Stimulated activated CD8-positive, alpha-beta memory T cell treated with anti-CD3 and anti-CD28 coated beads, Interleukin-7, amount 100 ng/mL, for 24 hours (primary cell): ENCODE results near the gene CNR1.
"Not testable (repeated sequence)": the region's sequence is repeated elsewhere in the genome, so short reads cannot be mapped to it uniquely, and the experiment has no call there.

Source experiments
- DNase-seq: peaks from one replicate; pipeline ENCODE4 v3.0.0-alpha.2; 2020; ENCODE audit warnings: low read depth

Gene CNR1

GRCh38 chr6:88165844-88166492, at the start of gene CNR1:
Gene CNR1, minus strand, starts transcription at chr6:88166347. Its CDS starts 21,073 bp downstream, at chr6:88145274.
- no peak for DNase-seq

DNA sequence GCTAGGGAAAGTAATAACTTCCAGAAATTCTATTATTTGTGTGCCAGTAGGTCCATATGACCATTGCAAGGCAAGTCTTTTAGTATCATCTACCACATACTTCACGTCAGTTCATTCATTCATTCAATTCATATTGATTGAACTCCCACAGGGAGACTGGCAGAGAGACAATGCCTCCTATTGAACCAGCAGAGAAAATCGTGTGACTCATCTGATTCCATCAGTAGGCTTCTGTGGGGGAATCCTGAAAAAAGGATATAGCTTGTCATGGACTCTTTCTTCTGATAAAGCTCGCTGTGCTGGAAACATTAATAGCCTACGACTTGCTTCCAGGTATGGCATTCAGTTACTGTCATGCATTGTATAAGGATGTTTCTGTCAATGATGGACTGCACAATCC, 45.3 kb upstream of the CNR1 start:
- no peak for DNase-seq

DNA sequence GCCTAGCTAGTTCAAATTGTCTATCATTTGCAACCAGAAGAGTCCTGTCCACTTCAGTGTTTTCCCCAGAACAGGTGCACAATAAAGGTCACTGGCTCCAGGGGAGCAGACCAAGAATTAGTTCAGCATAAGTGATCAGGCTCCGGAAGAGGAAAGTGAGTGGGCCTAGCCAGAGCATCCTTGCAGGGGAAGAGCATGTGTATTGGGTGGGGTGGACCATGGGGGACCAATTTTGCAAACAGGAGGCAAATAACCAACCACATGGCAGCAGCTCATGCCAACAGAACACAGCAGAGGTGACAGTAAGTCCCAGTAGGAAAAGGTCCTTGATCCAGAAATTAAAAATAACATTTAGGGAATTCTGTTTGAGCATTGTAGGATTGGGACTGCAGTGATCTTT, 43.2 kb upstream of the CNR1 start:
- DNase-seq: no peak

DNA sequence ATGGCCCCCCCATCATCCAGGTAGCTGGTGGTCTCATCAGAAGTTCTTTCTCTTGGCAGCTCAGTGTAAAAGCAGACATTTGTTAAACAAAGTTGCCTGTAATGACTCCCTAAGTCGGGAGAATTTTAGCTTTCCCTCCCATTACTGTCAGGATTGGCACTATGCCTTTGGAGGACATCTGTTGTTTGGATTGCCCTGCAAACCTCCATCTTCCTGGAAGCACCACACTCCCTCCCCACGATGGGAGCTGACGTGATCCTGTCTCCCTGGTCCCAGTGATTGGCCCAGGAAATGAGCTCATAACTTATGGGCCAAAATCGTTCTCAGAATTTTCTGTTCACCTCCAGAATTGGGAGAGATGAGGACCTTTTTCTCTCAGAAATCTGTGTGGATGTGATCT, 42.6 kb upstream of the CNR1 start:
- no peak for DNase-seq

DNA sequence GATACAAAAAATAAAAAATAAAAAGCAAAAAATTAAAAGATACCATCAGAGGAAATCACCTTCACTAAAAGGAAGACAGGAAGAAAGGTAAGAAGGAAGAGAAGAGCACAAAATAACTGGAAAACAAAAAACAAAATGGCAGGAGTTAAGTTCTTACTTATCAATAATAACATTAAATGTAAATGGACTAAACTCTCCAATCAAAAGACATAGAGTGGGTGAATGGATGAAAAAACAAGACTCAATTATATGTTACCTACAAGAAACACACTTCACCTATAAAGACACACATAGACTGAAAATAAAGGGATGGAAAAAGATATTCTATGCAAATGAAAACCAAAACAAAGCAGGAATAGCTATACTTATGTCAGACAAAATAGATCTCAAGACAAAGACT, 35.6 kb upstream of the CNR1 start:
- not testable (repeated sequence) for DNase-seq

DNA sequence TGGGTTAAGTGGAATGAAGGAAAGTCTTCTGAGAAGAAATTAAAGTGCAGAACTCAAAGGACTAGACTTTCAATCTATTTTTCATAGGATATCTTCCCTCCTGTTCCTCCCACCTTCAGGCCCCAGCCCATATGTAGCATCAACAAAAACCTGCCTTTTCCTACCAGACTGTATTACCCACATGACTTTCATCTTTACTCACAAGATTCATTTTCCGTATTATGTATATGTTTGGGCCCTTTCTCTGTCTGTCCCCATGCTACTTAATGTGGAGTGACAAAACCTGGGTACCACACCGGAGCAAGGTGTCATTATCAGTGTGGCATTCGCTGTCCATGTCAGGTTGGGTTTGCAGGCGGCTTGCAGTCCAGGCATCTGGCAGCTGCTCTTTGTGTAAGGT, 18.8 kb upstream of the CNR1 start:
- no peak for DNase-seq

DNA sequence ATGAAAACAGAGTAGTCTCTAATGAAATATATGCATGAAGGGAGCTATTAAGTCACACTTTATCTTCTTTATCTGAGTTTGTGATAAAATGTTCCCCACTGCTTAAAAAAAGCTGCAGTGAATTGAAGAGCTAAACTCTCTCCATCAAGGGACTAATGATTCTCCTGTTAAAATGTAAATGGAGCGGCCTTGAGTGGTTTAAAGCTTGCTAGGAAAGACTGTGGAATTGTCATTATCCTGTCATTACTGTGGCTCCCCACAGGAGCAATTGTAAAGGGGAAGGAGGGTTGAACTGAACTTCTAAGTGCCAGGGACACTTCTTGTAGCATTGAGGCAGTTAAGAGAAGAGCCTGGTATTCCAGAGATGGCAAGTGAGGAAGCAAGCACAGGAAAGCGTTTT, 17.3 kb upstream of the CNR1 start:
- no peak for DNase-seq

- DNase-seq: no peak
Observed at GRCh38 chr6:88179692-88180091, 13.5 kb upstream of the CNR1 start.

GRCh38 chr6:88177961-88178464, 11.9 kb upstream of the CNR1 start:
- DNase-seq: no peak

- DNase-seq: no peak
Observed at GRCh38 chr6:88174906-88175305, 8.8 kb upstream of the CNR1 start.

DNA sequence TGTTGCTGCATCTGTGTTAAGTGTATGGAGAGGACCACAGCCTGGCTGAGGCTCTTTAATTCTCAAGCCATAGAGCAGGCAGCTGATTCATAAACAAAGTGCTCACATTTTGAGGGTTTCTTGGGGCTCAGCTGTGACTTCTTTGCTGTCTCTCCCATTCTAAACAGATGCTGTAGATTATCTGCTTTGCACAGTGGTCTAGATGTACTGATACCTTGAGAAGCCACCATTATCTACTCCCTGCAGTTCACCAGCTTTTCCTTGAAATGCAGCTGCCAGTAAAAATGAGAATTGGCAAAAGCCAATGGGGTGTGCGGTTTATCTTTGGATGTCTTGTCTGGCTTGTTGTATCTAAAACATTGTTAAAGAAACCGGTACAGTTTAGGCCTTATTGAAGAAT, 5.2 kb upstream of the CNR1 start:
- DNase-seq: no peak

- DNase-seq: no peak
Observed at GRCh38 chr6:88168362-88168761, 2.2 kb upstream of the CNR1 start.

- no peak for DNase-seq
Observed at GRCh38 chr6:88167352-88167937, 1.3 kb upstream of the CNR1 start.

DNA sequence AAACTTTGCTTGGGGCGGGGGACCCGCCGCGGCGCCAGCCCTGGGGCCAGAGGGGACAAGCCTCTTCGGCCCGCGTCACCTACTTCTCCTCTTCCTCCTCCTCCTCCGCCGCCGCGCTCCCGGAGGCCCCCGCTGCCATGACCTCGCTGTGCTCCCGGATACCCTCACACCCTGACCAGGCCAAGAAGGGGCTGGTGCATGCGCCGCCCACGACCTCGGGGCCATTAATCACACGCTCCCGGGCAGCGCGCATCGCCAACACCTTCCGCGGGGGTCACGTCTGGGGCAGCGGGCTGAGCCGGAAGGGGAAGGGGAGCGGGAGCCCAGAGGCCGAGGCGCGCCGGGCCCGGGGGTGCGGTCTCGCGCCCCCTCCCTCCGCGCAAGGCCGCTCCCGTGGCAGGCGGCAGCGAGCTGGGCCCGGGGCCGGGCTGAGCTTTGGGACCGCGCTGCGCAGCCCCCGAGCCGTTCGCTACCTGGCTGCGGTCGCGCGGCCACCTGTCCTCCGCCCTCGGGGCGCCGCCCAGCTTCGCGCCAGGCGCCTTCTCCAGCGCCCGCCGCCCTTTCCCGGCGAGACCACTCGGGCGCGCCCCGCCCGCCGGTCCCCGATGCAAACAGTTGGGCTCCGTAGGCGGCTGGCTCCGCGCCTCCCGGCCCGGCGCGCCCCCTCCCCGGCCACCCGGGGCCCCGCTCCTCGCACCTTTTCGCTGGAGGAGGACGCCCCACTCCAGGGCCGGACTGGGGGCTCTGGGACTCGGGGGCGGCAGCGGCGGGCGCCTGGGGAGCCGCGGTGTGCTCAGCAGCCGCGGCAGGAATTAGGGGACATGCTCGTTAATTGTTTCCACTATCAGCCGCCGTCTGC, 575 bp upstream of the CNR1 start:
- no peak for DNase-seq

GRCh38 chr6:88165087-88165843, 882 bp downstream of the CNR1 start:
- DNase-seq: no peak

GRCh38 chr6:88164061-88164460, 2.1 kb downstream of the CNR1 start:
- DNase-seq: no peak

DNA sequence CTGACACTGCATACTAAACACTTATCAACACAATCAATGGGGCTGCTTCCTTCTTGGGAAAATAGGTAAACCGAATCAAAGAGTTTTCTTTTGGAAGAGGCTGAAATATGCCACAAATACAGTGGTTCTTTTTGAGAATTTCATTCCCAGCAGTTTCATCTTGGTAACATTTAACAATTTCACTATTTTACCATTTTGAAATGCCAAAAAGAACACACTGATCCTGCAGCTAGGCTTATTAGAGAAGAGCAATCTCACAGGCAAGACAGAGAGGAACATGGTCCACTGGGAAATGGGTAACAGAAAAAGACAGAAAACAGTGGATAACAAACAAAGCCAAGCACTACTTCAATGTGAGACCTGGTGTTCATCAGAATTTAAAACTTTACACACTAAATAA, 2.5 kb downstream of the CNR1 start:
- no peak for DNase-seq

DNA sequence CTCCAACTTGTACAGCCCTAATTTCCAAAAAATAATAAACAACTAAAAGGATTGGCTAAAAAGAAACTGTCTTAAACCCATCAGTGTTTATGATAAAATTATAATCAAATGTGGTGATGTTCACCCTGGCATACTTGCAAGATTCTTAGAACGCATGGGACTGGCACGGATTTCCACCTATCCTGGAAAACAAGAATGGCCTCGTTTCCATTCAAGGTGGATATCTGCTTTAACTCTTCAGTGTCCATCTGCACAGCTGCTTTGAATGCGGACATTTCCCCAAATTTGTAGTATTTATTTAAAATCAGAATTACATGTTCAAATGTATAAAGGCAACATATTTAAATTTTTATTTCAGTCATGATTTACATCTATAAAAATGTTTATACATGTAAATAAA, 4.2 kb downstream of the CNR1 start:
- DNase-seq: no peak

GRCh38 chr6:88157106-88157505, 9.0 kb downstream of the CNR1 start:
- DNase-seq: no peak

- no peak for DNase-seq
Observed at GRCh38 chr6:88145298-88145963, 20.7 kb downstream of the CNR1 start.

- DNase-seq: no peak
Observed at GRCh38 chr6:88144637-88145297, 21.4 kb downstream of the CNR1 start.
